NCI-H526 treated with DMSO at 0.1 percent for 48 hours (cell line): Measurements from ENCODE around the gene RICTOR.

ENCODE experiments used
- DNase-seq: peaks from one replicate; lab custom pipeline; 2025; lab: John Stamatoyannopoulos, UW

RICTOR gene

DNA sequence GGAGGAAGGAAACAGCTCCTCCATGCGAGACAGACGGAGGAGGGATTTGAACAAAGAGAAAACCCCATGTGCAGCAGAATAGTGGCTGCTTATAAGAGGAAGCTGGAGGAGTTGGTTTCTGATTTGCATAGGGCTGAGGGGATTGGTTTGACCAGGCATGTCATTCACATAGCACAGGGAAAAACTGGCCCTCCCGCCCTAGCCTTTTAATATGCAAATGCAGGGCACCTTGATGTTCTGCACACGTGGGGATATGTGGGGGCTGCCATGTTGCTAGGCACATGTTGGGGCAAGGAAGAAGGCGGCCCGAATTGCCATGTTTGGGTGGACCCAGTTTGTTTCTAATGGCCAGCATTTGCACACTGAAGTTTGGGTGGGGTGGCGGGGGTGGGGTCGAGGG lies 186.2 kb downstream of the RICTOR start:
- DNase-seq, result peak; percentile 48
